Neutrophil (primary cell): ENCODE measurements around the gene DISC1.

Source experiments
- H3K27ac ChIP-seq: fragments of 200-600 bp; sonication (generic); 2 replicates; pipeline ENCODE4 v1.5.1; 2016; ENCODE audit warnings: mild to moderate bottlenecking, moderate library complexity
- H3K27me3 ChIP-seq: fragments of 200-600 bp; sonication (generic); 2 replicates; pipeline ENCODE4 v1.6.0; 2016; ENCODE audit warnings: mild to moderate bottlenecking
- H3K36me3 ChIP-seq: fragments of 200-600 bp; sonication (generic); 2 replicates; pipeline ENCODE4 v1.5.1; 2017
- H3K4me1 ChIP-seq, 2 experiments: fragments of 200-600 bp in 1 of 2; sonication (generic) in 1 of 2; 1 replicate in 1 of 2; 2 replicates in 1 of 2; pipeline versions ENCODE4 v1.5.1 to v1.6.1; 2013 to 2016; ENCODE audit warnings: low read depth in 1 of 2, low read length in 1 of 2, mild to moderate bottlenecking in 1 of 2, moderate library complexity in 1 of 2; ENCODE audit not compliant: control insufficient read depth in 1 of 2, insufficient read depth in 1 of 2
- H3K4me3 ChIP-seq, 2 experiments: fragments of 200-600 bp in 1 of 2; sonication (generic) in 1 of 2; 1 replicate in 1 of 2; 2 replicates in 1 of 2; pipeline ENCODE4 v1.5.1; 2013 to 2016; ENCODE audit warnings: low read depth in 1 of 2, low read length in 1 of 2, mild to moderate bottlenecking in 1 of 2, moderate library complexity in 1 of 2
- H3K9me3 ChIP-seq: fragments of 200-600 bp; sonication (generic); 2 replicates; pipeline ENCODE4 v1.5.1; 2016
- CTCF ChIP-seq: fragments of 200-600 bp; sonication (generic); IDR thresholded peaks from 2 replicates; pipeline ENCODE4 v1.5.1; 2016; ENCODE audit warnings: antibody characterized with exemption

The DISC1 gene

DNA sequence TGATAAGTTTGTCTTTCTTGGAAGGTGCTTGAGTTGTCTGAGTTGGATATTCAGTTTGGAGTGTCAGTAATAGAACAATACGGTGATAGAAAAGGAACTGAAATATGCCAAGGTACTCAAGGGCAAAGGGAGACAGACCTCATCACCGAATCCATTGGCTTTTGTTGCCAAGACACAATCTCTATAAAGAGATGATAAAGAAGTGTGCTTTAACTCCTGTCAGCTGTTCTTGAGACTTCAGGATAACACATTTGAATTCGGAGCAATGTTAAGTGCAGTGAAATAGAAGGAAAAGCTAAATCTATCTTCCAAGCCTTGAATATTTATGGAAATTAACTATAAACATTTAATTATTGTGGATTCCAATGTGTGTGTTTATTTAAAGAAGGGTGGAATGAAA is 194.7 kb downstream of the DISC1 start:
- TF ChIP-seq CTCF, result no peak
- Histone ChIP-seq H3K4me3 (no peak overlapping the region), H3K27ac (no peak overlapping the region), H3K9me3 (no peaks in the 10 kb centered on the region), H3K4me1 (no peaks in the 10 kb centered on the region), H3K27me3 (no peaks in the 10 kb centered on the region), H3K36me3 (peaks cover 5% of the 10 kb centered on the region)

DNA sequence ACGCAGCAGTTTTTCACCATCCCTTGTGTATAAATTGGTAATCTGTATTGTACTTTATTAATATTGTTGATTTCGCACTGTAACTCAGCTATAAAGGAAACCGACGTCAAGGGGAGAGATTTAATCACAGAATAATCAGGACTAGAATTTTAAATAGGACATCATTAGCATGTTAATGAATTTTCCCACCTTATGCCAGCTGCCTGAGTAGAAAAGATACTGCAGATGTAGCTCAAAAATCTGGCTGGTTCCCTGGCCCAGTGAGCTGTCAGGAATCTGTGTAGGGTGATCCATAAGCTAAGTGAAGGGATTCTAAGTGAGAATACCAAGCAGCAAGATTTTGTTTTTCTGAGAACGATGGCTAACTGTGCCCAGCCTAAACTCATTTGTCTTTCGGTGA is 195.5 kb downstream of the DISC1 start:
- H3K36me3 ChIP-seq, result peaks cover 5% of the 10 kb centered on the region
- H3K27ac ChIP-seq, result no peak overlapping the region
- no peak for TF ChIP-seq CTCF
- no peaks in the 10 kb centered on the region for H3K27me3 ChIP-seq
- no peaks in the 10 kb centered on the region for H3K4me1 ChIP-seq
- H3K9me3 ChIP-seq, result no peaks in the 10 kb centered on the region
- H3K4me3 ChIP-seq, result no peak overlapping the region

GRCh38 chr1:231826566-231826965 is 200.0 kb downstream of the DISC1 start:
- Histone ChIP-seq H3K9me3 (no peaks in the 10 kb centered on the region), H3K4me3 (no peak overlapping the region), H3K27me3 (no peaks in the 10 kb centered on the region), H3K36me3 (no peaks in the 10 kb centered on the region), H3K27ac (no peak overlapping the region), H3K4me1 (peaks cover 0 to under 1% of the 10 kb centered on the region in 2 experiments)
- TF ChIP-seq CTCF, result no peak

- Histone ChIP-seq H3K27me3 (no peaks in the 10 kb centered on the region), H3K27ac (no peak overlapping the region), H3K9me3 (no peaks in the 10 kb centered on the region), H3K4me3 (no peak overlapping the region), H3K36me3 (no peaks in the 10 kb centered on the region), H3K4me1 (peaks cover 0 to 5% of the 10 kb centered on the region in 2 experiments)
- TF ChIP-seq CTCF, result no peak
These were observed 200.9 kb downstream of the DISC1 start for GRCh38 chr1:231827337-231828105.

- no peak overlapping the region for H3K27ac ChIP-seq
- TF ChIP-seq CTCF, result no peak
- no peak overlapping the region for H3K4me3 ChIP-seq
- no peaks in the 10 kb centered on the region for H3K27me3 ChIP-seq
- H3K36me3 ChIP-seq, result no peaks in the 10 kb centered on the region
- H3K9me3 ChIP-seq, result no peaks in the 10 kb centered on the region
- H3K4me1 ChIP-seq, result peaks cover 0 to 8% of the 10 kb centered on the region in 2 experiments
These were observed 201.8 kb downstream of the DISC1 start for GRCh38 chr1:231828182-231828920.
